Endodermal cell (in vitro differentiated cells): ENCODE data around the gene COL5A1. TPM values are rescaled to one million over a fixed set of nuclear protein-coding genes. Genes with fewer than 3 reads are reported as not detected.

Experiments
- DNase-seq: peaks from one replicate; pipeline ENCODE4 v3.0.0-alpha.2; 2017
- H3K27ac ChIP-seq: 2 replicates; pipeline ENCODE4 v1.5.1; 2013; ENCODE audit warnings: mild to moderate bottlenecking, low read depth, low read length, moderate library complexity
- H3K27me3 ChIP-seq: 2 replicates; pipeline ENCODE4 v1.6.1; 2013; ENCODE audit warnings: mild to moderate bottlenecking, low read length, moderate library complexity; ENCODE audit not compliant: insufficient read depth, control insufficient read depth, poor library complexity, severe bottlenecking
- H3K36me3 ChIP-seq: 2 replicates; pipeline ENCODE4 v1.7.0; 2013; ENCODE audit warnings: mild to moderate bottlenecking, low read length, moderate library complexity; ENCODE audit not compliant: control insufficient read depth, insufficient read depth
- H3K4me1 ChIP-seq: one replicate; pipeline ENCODE4 v1.7.0; 2013; ENCODE audit warnings: low read length; ENCODE audit not compliant: control insufficient read depth, insufficient read depth
- H3K4me3 ChIP-seq: 2 replicates; pipeline ENCODE4 v1.5.1; 2013; ENCODE audit warnings: mild to moderate bottlenecking, low read length, moderate library complexity
- H3K9ac ChIP-seq: 2 replicates; pipeline ENCODE4 v1.6.1; 2013; ENCODE audit warnings: mild to moderate bottlenecking, low read length, moderate library complexity; ENCODE audit not compliant: poor library complexity, severe bottlenecking; ENCODE audit errors: extremely low read depth
- H3K9me3 ChIP-seq: 2 replicates; pipeline ENCODE4 v1.6.1; 2013; ENCODE audit warnings: mild to moderate bottlenecking, low read length, moderate library complexity; ENCODE audit not compliant: control insufficient read depth
- H3K27ac Mint-ChIP-seq: 2 replicates; pipeline ENCODE4 v1.8.0; 2020; ENCODE audit warnings: mixed read lengths
- H3K27me3 Mint-ChIP-seq: 2 replicates; pipeline ENCODE4 v1.8.0; 2021; ENCODE audit warnings: mild to moderate bottlenecking, mixed read lengths; ENCODE audit not compliant: insufficient read depth
- H3K36me3 Mint-ChIP-seq: 2 replicates; pipeline ENCODE4 v1.8.0; 2020; ENCODE audit warnings: low read depth, mixed read lengths
- H3K4me1 Mint-ChIP-seq: 2 replicates; pipeline ENCODE4 v1.8.0; 2020; ENCODE audit warnings: mixed read lengths
- H3K4me3 Mint-ChIP-seq: 2 replicates; pipeline ENCODE4 v1.8.0; 2020; ENCODE audit warnings: mild to moderate bottlenecking, moderate library complexity, mixed read lengths
- H3K9me3 Mint-ChIP-seq: 2 replicates; pipeline ENCODE4 v1.8.0; 2020; ENCODE audit warnings: mild to moderate bottlenecking, mixed read lengths
- WGBS, 2 experiments: methylation state at CpG; one replicate each; pipeline versions ENCODE4 v1.1.5 to v1.1.7; 2013; ENCODE audit warnings: missing lambda C conversion rate in 2 of 2, mixed read lengths in 1 of 2; ENCODE audit not compliant: insufficient coverage in 1 of 2, insufficient read length in 1 of 2; 5-methylcytosine and 5-hydroxymethylcytosine counted together
- total RNA-seq, 2 donors: library from RNA; stranded (reverse); fragmentation: NEBNext Ultra II Directional in 1 of 2; extraction: Animal tissue kit (Norgen Biotek cat#: 25700) in 1 of 2; gene quantifications; 2 replicates in 1 of 2; 3 replicates in 1 of 2; pipeline ENCODE4 v1.2.1, GENCODE V29; 2021
- TF ChIP-seq, protein P1 (sequence below): fragments of 200-600 bp; sonication (generic); conservative IDR thresholded peaks from 2 replicates; pipeline ENCODE4 v1.5.0; 2021; ENCODE audit warnings: antibody characterized with exemption, mild to moderate bottlenecking

The COL5A1 gene
- total RNA-seq, 2 donors from 2014 or later = 65.3 to 76.6 TPM

GRCh38 chr9:134827993-134828392 lies 186.4 kb downstream of the COL5A1 start:
- Histone ChIP-seq H3K9me3 (no peaks in the 10 kb centered on the region), H3K4me3 (no peak overlapping the region), H3K9ac (no peak overlapping the region), H3K27me3 (no peaks in the 10 kb centered on the region), H3K4me1 (no peaks in the 10 kb centered on the region), H3K36me3 (peaks cover 18% of the 10 kb centered on the region), H3K27ac (no peak overlapping the region)
- Mint-ChIP-seq H3K9me3 (no peaks in the 10 kb centered on the region), H3K27ac (no peak overlapping the region), H3K36me3 (peaks cover 18% of the 10 kb centered on the region), H3K4me1 (no peaks in the 10 kb centered on the region), H3K4me3 (no peak overlapping the region), H3K27me3 (no peaks in the 10 kb centered on the region)
- TF ChIP-seq, protein P1, sequence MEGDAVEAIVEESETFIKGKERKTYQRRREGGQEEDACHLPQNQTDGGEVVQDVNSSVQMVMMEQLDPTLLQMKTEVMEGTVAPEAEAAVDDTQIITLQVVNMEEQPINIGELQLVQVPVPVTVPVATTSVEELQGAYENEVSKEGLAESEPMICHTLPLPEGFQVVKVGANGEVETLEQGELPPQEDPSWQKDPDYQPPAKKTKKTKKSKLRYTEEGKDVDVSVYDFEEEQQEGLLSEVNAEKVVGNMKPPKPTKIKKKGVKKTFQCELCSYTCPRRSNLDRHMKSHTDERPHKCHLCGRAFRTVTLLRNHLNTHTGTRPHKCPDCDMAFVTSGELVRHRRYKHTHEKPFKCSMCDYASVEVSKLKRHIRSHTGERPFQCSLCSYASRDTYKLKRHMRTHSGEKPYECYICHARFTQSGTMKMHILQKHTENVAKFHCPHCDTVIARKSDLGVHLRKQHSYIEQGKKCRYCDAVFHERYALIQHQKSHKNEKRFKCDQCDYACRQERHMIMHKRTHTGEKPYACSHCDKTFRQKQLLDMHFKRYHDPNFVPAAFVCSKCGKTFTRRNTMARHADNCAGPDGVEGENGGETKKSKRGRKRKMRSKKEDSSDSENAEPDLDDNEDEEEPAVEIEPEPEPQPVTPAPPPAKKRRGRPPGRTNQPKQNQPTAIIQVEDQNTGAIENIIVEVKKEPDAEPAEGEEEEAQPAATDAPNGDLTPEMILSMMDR = no peak
- 88 to 89% methylated on average over 9 to 12 of the region's 12 CpGs for WGBS, 2 experiments
- DNase-seq = no peak

DNA sequence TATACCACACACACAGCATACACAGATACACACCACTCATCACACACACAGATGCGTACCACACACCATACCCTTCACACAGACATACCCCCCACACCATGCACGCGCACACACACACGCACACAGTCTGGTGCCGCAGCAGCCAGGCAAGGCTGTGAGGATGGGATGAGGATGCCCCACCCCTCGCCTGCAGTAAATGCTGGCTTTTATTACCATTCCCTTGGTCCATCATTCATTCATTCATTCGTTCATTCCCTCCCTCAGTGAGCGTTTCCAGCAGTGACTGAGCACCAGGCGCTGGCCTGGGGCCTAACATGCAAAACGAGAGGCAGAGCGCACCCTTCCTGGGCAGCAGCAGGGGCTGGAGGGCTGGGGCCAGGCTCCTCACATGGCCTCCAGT lies 187.3 kb downstream of the COL5A1 start:
- DNase-seq = no peak
- Histone ChIP-seq H3K27ac (no peak overlapping the region), H3K27me3 (no peaks in the 10 kb centered on the region), H3K9ac (no peak overlapping the region), H3K36me3 (peaks cover 13% of the 10 kb centered on the region), H3K4me3 (no peak overlapping the region), H3K9me3 (no peaks in the 10 kb centered on the region), H3K4me1 (no peaks in the 10 kb centered on the region)
- no peaks in the 10 kb centered on the region for H3K4me1 Mint-ChIP-seq
- 92 to 94% methylated on average over 3 to 11 of the region's 11 CpGs for WGBS, 2 experiments
- H3K27ac Mint-ChIP-seq = no peak overlapping the region
- H3K27me3 Mint-ChIP-seq = no peaks in the 10 kb centered on the region
- peaks cover 10% of the 10 kb centered on the region for H3K36me3 Mint-ChIP-seq
- TF ChIP-seq, protein P1 = no peak
- no peak overlapping the region for H3K4me3 Mint-ChIP-seq
- H3K9me3 Mint-ChIP-seq = no peaks in the 10 kb centered on the region

DNA sequence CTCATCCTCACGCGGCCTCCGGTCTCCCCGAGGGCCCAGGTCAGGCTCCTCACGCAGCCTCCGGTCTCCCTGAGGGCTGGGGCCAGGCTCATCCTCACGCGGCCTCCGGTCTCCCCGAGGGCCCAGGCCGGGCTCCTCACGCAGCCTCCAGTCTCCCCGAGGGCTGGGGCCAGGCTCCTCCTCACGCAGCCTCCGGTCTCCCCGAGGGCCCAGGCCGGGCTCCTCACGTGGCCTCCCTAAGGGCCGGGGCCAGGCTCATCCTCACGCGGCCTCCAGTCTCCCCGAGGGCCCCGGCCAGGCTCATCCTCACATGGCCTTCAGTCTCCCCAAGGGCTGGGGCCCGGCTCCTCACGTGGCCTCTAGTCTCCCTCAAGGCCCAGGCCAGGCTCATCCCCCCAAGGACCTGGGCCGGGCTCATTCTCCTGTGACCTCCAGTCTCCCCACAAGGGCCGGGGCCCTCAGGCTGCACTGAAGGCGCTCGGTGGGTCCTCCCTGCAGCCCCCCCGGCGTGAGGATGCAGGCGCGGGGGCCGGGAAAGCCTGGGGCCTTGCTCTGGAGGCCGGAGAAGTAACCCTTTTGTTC lies 187.8 kb downstream of the COL5A1 start:
- Mint-ChIP-seq H3K36me3 (peaks cover 10% of the 10 kb centered on the region), H3K27me3 (no peaks in the 10 kb centered on the region), H3K4me3 (no peak overlapping the region), H3K9me3 (no peaks in the 10 kb centered on the region), H3K4me1 (no peaks in the 10 kb centered on the region), H3K27ac (no peak overlapping the region)
- Histone ChIP-seq H3K9me3 (no peaks in the 10 kb centered on the region), H3K27ac (no peak overlapping the region), H3K4me1 (no peaks in the 10 kb centered on the region), H3K4me3 (no peak overlapping the region), H3K27me3 (no peaks in the 10 kb centered on the region), H3K36me3 (peaks cover 12% of the 10 kb centered on the region), H3K9ac (no peak overlapping the region)
- DNase-seq = no peak
- TF ChIP-seq, protein P1 = no peak
- WGBS, 2 experiments = 90 to 91% methylated on average over 11 to 35 of the region's 35 CpGs
